HepG2 (cell line): ENCODE data around the gene PKP3. TPM values are rescaled to one million over a fixed set of nuclear protein-coding genes. Genes with fewer than 3 reads are reported as not detected.

Source experiments
- ARHGAP35 ChIP-seq: sonication (generic); formaldehyde crosslinking; IDR thresholded peaks from 2 replicates; pipeline ENCODE4 v1.9.0; 2022; ENCODE audit warnings: mild to moderate bottlenecking, inconsistent platforms, moderate library complexity, missing genetic modification reagents, borderline replicate concordance
- HDAC2 ChIP-seq: sonication (generic); formaldehyde crosslinking; IDR thresholded peaks from 2 replicates; pipeline ENCODE4 v1.4.0; 2020; ENCODE audit warnings: missing genetic modification reagents
- JUNB ChIP-seq: sonication (generic); formaldehyde crosslinking; IDR thresholded peaks from 2 replicates; pipeline ENCODE4 v1.8.0; 2022; ENCODE audit warnings: missing genetic modification reagents, mild to moderate bottlenecking, borderline replicate concordance
- PAXIP1 ChIP-seq: sonication (generic); formaldehyde crosslinking; conservative IDR thresholded peaks from 2 replicates; pipeline ENCODE4 v1.4.0; 2020; ENCODE audit warnings: mild to moderate bottlenecking, missing genetic modification reagents, moderate library complexity
- PHF21A ChIP-seq: sonication (generic); formaldehyde crosslinking; IDR thresholded peaks from 2 replicates; pipeline ENCODE4 v1.5.0; 2020; ENCODE audit warnings: mild to moderate bottlenecking, missing genetic modification reagents
- SIN3A ChIP-seq: IDR thresholded peaks from 2 replicates; pipeline ENCODE4 v1.6.1; 2011; ENCODE audit warnings: low read depth, mild to moderate bottlenecking, control low read depth, low read length, borderline replicate concordance
- TARDBP ChIP-seq: sonication (generic); formaldehyde crosslinking; IDR thresholded peaks from 2 replicates; pipeline ENCODE4 v1.8.0; 2022; ENCODE audit warnings: mild to moderate bottlenecking, missing genetic modification reagents
- XRCC5 ChIP-seq: fragments of 200-400 bp; formaldehyde crosslinking; optimal IDR thresholded peaks from 2 replicates; pipeline ENCODE3; 2017; ENCODE audit warnings: mild to moderate bottlenecking, low read length
- ZFX ChIP-seq: sonication (generic); formaldehyde crosslinking; IDR thresholded peaks from 2 replicates; pipeline ENCODE4 v1.4.0; 2020; ENCODE audit warnings: mild to moderate bottlenecking, low read depth, missing genetic modification reagents, moderate library complexity
- ZNF207 ChIP-seq: fragments of 450-650 bp; IDR thresholded peaks from 2 replicates; pipeline ENCODE4 v1.6.1; 2016; ENCODE audit warnings: antibody characterized with exemption, borderline replicate concordance
- ZNF362 ChIP-seq: sonication (generic); formaldehyde crosslinking; IDR thresholded peaks from 2 replicates; pipeline ENCODE4 v1.4.0; 2020; ENCODE audit warnings: missing genetic modification reagents, mild to moderate bottlenecking, borderline replicate concordance
- ZNF629 ChIP-seq: sonication (generic); formaldehyde crosslinking; conservative IDR thresholded peaks from 2 replicates; pipeline ENCODE4 v1.5.0; 2020; ENCODE audit warnings: missing genetic modification reagents
- ZNF782 ChIP-seq: sonication (generic); formaldehyde crosslinking; IDR thresholded peaks from 2 replicates; pipeline ENCODE4 v1.4.0; 2020; ENCODE audit warnings: missing genetic modification reagents, mild to moderate bottlenecking, borderline replicate concordance
- polyA plus RNA-seq, 8 experiments: library from polyadenylated mRNA; depleted of rRNA in 3 of 8; stranded (reverse) in 7 of 8; unstranded in 1 of 8; fragments of >200 nt; fragmentation: Illumina TruSeq in 4 of 8; extraction: Trizol in 4 of 8; gene quantifications; 2 replicates each; pipeline versions ENCODE4 v1.2.1 to v1.2.3, GENCODE V29; 2011 to 2016; ENCODE audit warnings: low read depth in 4 of 8, missing spikeins in 1 of 8, mixed read lengths in 1 of 8; ENCODE audit not compliant: insufficient read depth in 1 of 8
- total RNA-seq, 5 experiments: library from RNA; depleted of rRNA; stranded (reverse); fragments of >200 nt; fragmentation: Illumina TruSeq; extraction: Trizol; gene quantifications; 2 replicates each; pipeline ENCODE4 v1.2.3, GENCODE V29; 2016; ENCODE audit warnings: low read depth in 1 of 5
- TF ChIP-seq, protein P1 (sequence below): sonication (generic); formaldehyde crosslinking; IDR thresholded peaks from 2 replicates; pipeline ENCODE4 v1.5.0; 2020; ENCODE audit warnings: mild to moderate bottlenecking, missing genetic modification reagents
- TF ChIP-seq, protein P2 (sequence below): sonication (generic); formaldehyde crosslinking; conservative IDR thresholded peaks from 2 replicates; pipeline ENCODE4 v1.5.0; 2020; ENCODE audit warnings: missing genetic modification reagents

PKP3 gene
- total and polyA plus RNA-seq, 2 of the 13 experiments (the other 11 are each of a cell fraction or from before 2014, with no cell fraction given): 18.0 to 28.7 TPM

- peak; percentile 3 for TF ChIP-seq XRCC5
- peak; percentile 46; the same call in 1 of the 2 replicates for TF ChIP-seq ZNF362
- TF ChIP-seq PAXIP1: peak; percentile 81
- peak; percentile 62 for TF ChIP-seq ZFX (CRISPR knock-in tag)
- no peak; the same call in 1 of the 2 replicates for TF ChIP-seq ZNF629
- no peak for TF ChIP-seq ARHGAP35 (CRISPR knock-in tag)
- TF ChIP-seq ZNF207: no peak
- peak; percentile 72; the same call in 1 of the 2 replicates for TF ChIP-seq PHF21A (CRISPR knock-in tag)
- TF ChIP-seq JUNB (CRISPR knock-in tag): no peak
- no peak for TF ChIP-seq SIN3A
- TF ChIP-seq, protein P1, sequence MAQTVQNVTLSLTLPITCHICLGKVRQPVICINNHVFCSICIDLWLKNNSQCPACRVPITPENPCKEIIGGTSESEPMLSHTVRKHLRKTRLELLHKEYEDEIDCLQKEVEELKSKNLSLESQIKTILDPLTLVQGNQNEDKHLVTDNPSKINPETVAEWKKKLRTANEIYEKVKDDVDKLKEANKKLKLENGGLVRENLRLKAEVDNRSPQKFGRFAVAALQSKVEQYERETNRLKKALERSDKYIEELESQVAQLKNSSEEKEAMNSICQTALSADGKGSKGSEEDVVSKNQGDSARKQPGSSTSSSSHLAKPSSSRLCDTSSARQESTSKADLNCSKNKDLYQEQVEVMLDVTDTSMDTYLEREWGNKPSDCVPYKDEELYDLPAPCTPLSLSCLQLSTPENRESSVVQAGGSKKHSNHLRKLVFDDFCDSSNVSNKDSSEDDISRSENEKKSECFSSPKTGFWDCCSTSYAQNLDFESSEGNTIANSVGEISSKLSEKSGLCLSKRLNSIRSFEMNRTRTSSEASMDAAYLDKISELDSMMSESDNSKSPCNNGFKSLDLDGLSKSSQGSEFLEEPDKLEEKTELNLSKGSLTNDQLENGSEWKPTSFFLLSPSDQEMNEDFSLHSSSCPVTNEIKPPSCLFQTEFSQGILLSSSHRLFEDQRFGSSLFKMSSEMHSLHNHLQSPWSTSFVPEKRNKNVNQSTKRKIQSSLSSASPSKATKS (CRISPR knock-in tag): no peak
- TF ChIP-seq TARDBP: peak; percentile 65; the same call in 1 of the 2 replicates
- no peak; the same call in 1 of the 2 replicates for TF ChIP-seq ZNF782 (CRISPR knock-in tag)
- TF ChIP-seq HDAC2: peak; percentile 63; the same call in 1 of the 2 replicates
- TF ChIP-seq, protein P2, sequence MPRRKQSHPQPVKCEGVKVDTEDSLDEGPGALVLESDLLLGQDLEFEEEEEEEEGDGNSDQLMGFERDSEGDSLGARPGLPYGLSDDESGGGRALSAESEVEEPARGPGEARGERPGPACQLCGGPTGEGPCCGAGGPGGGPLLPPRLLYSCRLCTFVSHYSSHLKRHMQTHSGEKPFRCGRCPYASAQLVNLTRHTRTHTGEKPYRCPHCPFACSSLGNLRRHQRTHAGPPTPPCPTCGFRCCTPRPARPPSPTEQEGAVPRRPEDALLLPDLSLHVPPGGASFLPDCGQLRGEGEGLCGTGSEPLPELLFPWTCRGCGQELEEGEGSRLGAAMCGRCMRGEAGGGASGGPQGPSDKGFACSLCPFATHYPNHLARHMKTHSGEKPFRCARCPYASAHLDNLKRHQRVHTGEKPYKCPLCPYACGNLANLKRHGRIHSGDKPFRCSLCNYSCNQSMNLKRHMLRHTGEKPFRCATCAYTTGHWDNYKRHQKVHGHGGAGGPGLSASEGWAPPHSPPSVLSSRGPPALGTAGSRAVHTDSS: no peak
Observed at GRCh38 chr11:409600-410483, 15.8 kb downstream of the PKP3 start (continued).
